ENCODE results near the gene CSF1R. TPM values are rescaled to one million over a fixed set of nuclear protein-coding genes. Genes with fewer than 3 reads are reported as not detected.

The CSF1R gene
- total and polyA plus RNA-seq, 4 donors = 5.4 to 46.2 (median 22.1) TPM

DNA sequence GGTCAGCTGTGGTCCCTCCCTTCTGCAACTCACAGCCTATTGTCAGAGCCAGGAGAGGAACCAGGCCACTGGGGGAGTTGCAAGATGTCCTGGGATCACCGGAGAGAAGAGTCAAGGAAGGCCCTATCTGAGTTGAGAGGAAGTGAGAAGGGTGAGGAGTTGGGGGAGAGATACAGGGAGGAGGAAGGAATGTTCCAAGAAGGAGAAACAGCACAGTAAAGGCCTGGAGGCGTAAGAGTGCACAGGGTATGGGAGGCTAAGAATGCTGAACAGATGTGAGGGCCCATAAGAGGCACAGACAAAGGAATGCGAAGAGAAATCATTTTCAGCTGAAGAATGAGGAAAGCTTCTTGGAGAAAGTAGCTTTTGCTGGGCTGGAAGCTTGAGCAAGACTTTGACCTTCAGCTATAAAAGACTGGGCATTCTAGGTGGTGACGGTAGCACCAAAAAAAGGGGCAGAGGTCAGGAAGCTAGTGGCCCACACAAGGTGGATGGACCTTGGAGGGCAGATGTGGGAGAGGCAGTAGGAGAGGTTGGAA is 21.6 kb upstream of the CSF1R start:
- Histone ChIP-seq H3K36me3 (ENCODE audit: control insufficient read depth in 4 of 4, insufficient read depth in 3 of 4, low read depth in 1 of 4, low read length in 3 of 4) (no peaks in the 10 kb centered on the region), H3K4me3 (ENCODE audit: low read depth in 1 of 3, low read length in 3 of 3) (no peak overlapping the region), H3K27ac (ENCODE audit: low read depth in 1 of 2, low read length in 2 of 2) (no peak overlapping the region), H3K9ac (ENCODE audit: low read depth in 1 of 2, low read length in 2 of 2) (no peak overlapping the region), H3K9me3 (ENCODE audit: control insufficient read depth in 4 of 4, low read length in 3 of 4) (no peaks in the 10 kb centered on the region), H3K4me1 (ENCODE audit: control insufficient read depth in 4 of 4, insufficient read depth in 4 of 4, low read length in 3 of 4) (no peaks in the 10 kb centered on the region), H3K27me3 (ENCODE audit: control insufficient read depth in 4 of 4, insufficient read depth in 4 of 4, low read length in 3 of 4) (no peaks in the 10 kb centered on the region)
- 73% methylated on average over 4 of the region's 4 CpGs for WGBS
- DNase-seq (ENCODE audit: low spot score) = peak; percentile 28
- TF ChIP-seq NR2F2 (IDR thresholded peaks at IDR 0.05) = peak; percentile 48
- TF ChIP-seq, protein P1, sequence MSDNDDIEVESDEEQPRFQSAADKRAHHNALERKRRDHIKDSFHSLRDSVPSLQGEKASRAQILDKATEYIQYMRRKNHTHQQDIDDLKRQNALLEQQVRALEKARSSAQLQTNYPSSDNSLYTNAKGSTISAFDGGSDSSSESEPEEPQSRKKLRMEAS (IDR thresholded peaks at IDR 0.05) = no peak
- no peak for TF ChIP-seq YY1 (IDR thresholded peaks at IDR 0.05)
- TF ChIP-seq, protein P2, sequence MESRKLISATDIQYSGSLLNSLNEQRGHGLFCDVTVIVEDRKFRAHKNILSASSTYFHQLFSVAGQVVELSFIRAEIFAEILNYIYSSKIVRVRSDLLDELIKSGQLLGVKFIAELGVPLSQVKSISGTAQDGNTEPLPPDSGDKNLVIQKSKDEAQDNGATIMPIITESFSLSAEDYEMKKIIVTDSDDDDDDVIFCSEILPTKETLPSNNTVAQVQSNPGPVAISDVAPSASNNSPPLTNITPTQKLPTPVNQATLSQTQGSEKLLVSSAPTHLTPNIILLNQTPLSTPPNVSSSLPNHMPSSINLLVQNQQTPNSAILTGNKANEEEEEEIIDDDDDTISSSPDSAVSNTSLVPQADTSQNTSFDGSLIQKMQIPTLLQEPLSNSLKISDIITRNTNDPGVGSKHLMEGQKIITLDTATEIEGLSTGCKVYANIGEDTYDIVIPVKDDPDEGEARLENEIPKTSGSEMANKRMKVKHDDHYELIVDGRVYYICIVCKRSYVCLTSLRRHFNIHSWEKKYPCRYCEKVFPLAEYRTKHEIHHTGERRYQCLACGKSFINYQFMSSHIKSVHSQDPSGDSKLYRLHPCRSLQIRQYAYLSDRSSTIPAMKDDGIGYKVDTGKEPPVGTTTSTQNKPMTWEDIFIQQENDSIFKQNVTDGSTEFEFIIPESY (IDR thresholded peaks at IDR 0.05) = no peak
- TF ChIP-seq, protein P3, sequence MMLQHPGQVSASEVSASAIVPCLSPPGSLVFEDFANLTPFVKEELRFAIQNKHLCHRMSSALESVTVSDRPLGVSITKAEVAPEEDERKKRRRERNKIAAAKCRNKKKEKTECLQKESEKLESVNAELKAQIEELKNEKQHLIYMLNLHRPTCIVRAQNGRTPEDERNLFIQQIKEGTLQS (IDR thresholded peaks at IDR 0.05) = no peak
- TF ChIP-seq GABPA (IDR thresholded peaks at IDR 0.05 in 1 of 2, conservative IDR thresholded peaks at IDR 0.05 in 1 of 2) = no peak

DNA sequence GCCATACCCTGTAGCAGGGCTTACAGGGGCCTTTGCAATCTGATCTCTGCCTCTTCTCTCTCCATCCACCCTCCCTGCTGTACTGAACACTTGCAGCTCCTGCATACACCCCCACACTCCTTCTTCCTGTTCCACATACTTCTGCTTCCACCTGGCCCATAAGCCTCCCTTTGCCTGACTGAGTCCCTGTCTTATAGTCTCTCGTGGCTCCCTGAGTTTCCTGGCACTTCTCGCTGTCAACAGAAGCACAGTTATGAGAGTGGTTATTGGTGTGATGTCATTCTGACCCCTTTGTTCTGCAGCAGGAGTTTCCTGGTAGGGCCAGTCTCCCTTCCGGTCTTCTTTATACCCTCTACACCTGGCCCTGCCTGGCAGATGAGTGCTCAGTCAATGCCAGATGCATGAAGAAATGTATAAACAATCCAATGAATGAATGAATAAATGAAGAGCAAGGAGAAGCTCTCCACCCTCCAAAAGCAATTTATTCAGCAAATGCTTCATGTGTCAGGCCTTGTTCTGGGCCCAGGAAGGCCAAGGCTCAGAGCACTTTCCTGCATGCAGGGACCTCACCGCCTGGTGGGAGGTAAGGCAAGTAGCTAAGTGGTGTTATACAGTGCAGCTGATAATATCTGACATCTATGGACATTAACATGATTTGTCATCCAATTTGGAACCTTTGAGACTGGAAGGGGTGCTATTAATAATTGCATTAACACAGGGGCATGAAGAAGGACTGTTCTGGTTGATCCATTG is 20.5 kb upstream of the CSF1R start:
- H3K27ac ChIP-seq (ENCODE audit: low read depth in 1 of 2, low read length in 2 of 2) = no peak overlapping the region
- H3K4me3 ChIP-seq (ENCODE audit: low read depth in 1 of 3, low read length in 3 of 3) = no peak overlapping the region
- peak; percentile 29 for DNase-seq (ENCODE audit: low spot score)

DNA sequence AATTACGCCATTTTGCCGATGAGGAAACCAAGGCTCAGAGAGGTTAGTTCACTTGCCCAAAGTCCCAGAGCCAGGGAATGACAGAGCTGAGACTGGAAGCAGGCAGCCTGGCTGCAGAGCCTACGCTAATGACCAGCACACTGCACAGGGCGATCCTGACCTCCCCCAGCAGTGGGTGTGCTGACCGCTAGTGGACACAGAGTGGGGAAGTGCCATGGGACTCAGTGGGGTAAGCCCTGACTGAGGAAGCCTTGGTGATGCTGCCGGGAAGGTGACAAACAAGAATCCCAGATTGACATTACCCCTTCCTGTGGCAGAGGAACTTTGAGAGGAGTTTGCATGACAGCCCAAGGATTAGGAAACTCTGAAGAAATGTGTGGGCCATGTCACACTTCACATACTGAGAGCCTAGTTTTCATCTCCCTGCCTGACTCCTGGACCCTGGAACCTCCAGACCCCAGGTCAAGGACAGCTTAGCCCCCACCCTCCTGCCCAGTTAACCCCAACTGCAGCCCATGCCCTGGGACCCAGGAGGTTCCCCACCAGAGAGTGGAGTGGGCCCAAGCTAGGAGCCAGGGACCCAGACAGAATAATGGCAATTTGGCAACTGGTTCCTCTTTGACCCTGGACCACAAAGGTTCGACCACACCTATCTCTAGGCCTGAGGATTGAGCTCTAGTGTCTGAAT is 19.7 kb upstream of the CSF1R start:
- H3K27me3 ChIP-seq (ENCODE audit: control insufficient read depth in 4 of 4, insufficient read depth in 4 of 4, low read length in 3 of 4) = no peaks in the 10 kb centered on the region
- no peak overlapping the region for H3K9ac ChIP-seq (ENCODE audit: low read depth in 1 of 2, low read length in 2 of 2)
- no peaks in the 10 kb centered on the region for H3K36me3 ChIP-seq (ENCODE audit: control insufficient read depth in 4 of 4, insufficient read depth in 3 of 4, low read depth in 1 of 4, low read length in 3 of 4)
- peak; percentile 27 for DNase-seq (ENCODE audit: low spot score)
- no peak overlapping the region for H3K4me3 ChIP-seq (ENCODE audit: low read depth in 1 of 3, low read length in 3 of 3)
- no peaks in the 10 kb centered on the region for H3K4me1 ChIP-seq (ENCODE audit: control insufficient read depth in 4 of 4, insufficient read depth in 4 of 4, low read length in 3 of 4)
- H3K27ac ChIP-seq (ENCODE audit: low read depth in 1 of 2, low read length in 2 of 2) = no peak overlapping the region
- no peaks in the 10 kb centered on the region for H3K9me3 ChIP-seq (ENCODE audit: control insufficient read depth in 4 of 4, low read length in 3 of 4)
- WGBS = 88% methylated on average over 7 of the region's 7 CpGs
- TF ChIP-seq, protein P4, sequence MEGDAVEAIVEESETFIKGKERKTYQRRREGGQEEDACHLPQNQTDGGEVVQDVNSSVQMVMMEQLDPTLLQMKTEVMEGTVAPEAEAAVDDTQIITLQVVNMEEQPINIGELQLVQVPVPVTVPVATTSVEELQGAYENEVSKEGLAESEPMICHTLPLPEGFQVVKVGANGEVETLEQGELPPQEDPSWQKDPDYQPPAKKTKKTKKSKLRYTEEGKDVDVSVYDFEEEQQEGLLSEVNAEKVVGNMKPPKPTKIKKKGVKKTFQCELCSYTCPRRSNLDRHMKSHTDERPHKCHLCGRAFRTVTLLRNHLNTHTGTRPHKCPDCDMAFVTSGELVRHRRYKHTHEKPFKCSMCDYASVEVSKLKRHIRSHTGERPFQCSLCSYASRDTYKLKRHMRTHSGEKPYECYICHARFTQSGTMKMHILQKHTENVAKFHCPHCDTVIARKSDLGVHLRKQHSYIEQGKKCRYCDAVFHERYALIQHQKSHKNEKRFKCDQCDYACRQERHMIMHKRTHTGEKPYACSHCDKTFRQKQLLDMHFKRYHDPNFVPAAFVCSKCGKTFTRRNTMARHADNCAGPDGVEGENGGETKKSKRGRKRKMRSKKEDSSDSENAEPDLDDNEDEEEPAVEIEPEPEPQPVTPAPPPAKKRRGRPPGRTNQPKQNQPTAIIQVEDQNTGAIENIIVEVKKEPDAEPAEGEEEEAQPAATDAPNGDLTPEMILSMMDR (IDR thresholded peaks at IDR 0.05; ENCODE audit: low read depth, low read length, missing input control) = no peak
- TF ChIP-seq, protein P1 (IDR thresholded peaks at IDR 0.05) = no peak
- no peak for TF ChIP-seq NR2F2 (IDR thresholded peaks at IDR 0.05)
- TF ChIP-seq, protein P3 (IDR thresholded peaks at IDR 0.05) = no peak
- no peak for TF ChIP-seq YY1 (IDR thresholded peaks at IDR 0.05)
- TF ChIP-seq RAD21 (IDR thresholded peaks at IDR 0.05) = no peak
- TF ChIP-seq EGR1 (IDR thresholded peaks at IDR 0.05; ENCODE audit: low read depth in 2 of 2) = no peak
- TF ChIP-seq SP1 (IDR thresholded peaks at IDR 0.05) = no peak
- TF ChIP-seq JUND (IDR thresholded peaks at IDR 0.05) = no peak
- TF ChIP-seq HNF4A (conservative IDR thresholded peaks at IDR 0.05) = no peak
- TF ChIP-seq HNF4G (IDR thresholded peaks at IDR 0.05) = no peak
- TF ChIP-seq, protein P2 (IDR thresholded peaks at IDR 0.05) = no peak

More for the DNA sequence above, 20.5 kb upstream of the CSF1R start:
- H3K9me3 ChIP-seq (ENCODE audit: control insufficient read depth in 4 of 4, low read length in 3 of 4) = no peaks in the 10 kb centered on the region
- no peak overlapping the region for H3K9ac ChIP-seq (ENCODE audit: low read depth in 1 of 2, low read length in 2 of 2)
- TF ChIP-seq HNF4G (IDR thresholded peaks at IDR 0.05) (no peak), RAD21 (IDR thresholded peaks at IDR 0.05) (no peak), SP1 (IDR thresholded peaks at IDR 0.05) (no peak), FOXA1 (IDR thresholded peaks at IDR 0.05) (no peak), GABPA (IDR thresholded peaks at IDR 0.05 in 1 of 2, conservative IDR thresholded peaks at IDR 0.05 in 1 of 2) (no peak), EGR1 (IDR thresholded peaks at IDR 0.05; ENCODE audit: low read depth in 2 of 2) (no peak), JUND (IDR thresholded peaks at IDR 0.05) (no peak), NR2F2 (IDR thresholded peaks at IDR 0.05) (no peak), HNF4A (conservative IDR thresholded peaks at IDR 0.05) (no peak), YY1 (IDR thresholded peaks at IDR 0.05) (no peak)
- TF ChIP-seq, protein P3 (IDR thresholded peaks at IDR 0.05) = no peak
- TF ChIP-seq, protein P1 (IDR thresholded peaks at IDR 0.05) = no peak
- WGBS = 83% methylated on average over 4 of the region's 4 CpGs
- H3K36me3 ChIP-seq (ENCODE audit: control insufficient read depth in 4 of 4, insufficient read depth in 3 of 4, low read depth in 1 of 4, low read length in 3 of 4) = no peaks in the 10 kb centered on the region
- H3K27me3 ChIP-seq (ENCODE audit: control insufficient read depth in 4 of 4, insufficient read depth in 4 of 4, low read length in 3 of 4) = no peaks in the 10 kb centered on the region
- no peaks in the 10 kb centered on the region for H3K4me1 ChIP-seq (ENCODE audit: control insufficient read depth in 4 of 4, insufficient read depth in 4 of 4, low read length in 3 of 4)
